ENCODE measurements around the gene WSB1.

The WSB1 gene

DNA sequence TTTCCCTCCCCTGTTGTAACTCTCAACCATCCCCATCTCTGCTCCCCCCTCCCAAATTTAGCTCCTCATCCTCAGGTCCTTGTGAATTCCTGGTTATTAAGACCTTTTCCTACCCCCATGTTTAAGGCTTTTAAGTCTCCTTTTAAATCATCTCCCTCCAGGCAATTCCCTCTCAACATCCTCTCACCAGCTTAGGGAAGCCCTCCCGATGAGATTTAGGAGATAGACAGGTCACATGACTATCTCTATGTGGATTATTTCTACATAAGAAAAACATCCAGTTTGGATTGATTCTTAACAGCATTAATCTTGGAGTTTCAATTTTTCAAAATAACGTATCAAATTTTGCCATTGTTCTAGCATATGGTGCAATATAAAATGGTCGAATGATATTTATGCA, 12.5 kb upstream of the WSB1 start:
- Histone ChIP-seq H3K27ac (ENCODE audit: low read length) (no peak overlapping the region), H3K36me3 (ENCODE audit: insufficient read depth, low read length) (no peaks in the 10 kb centered on the region), H3K27me3 (ENCODE audit: insufficient read depth, low read length, poor library complexity) (peaks cover 3% of the 10 kb centered on the region), H2AFZ (ENCODE audit: low read depth, low read length) (no peak overlapping the region), H3K4me2 (ENCODE audit: insufficient read depth, low read length) (no peak overlapping the region), H3K4me3 (ENCODE audit: low read depth in 1 of 2, low read length in 2 of 2) (no peak overlapping the region), H4K20me1 (ENCODE audit: insufficient read depth, low read length) (no peaks in the 10 kb centered on the region), H3K9me3 (ENCODE audit: insufficient read depth, low read length, severe bottlenecking) (no peaks in the 10 kb centered on the region), H3K79me2 (ENCODE audit: insufficient read depth, low read length) (no peaks in the 10 kb centered on the region), H3K9ac (ENCODE audit: low read depth, low read length) (no peak overlapping the region), H3K4me1 (ENCODE audit: insufficient read depth, low read length) (no peaks in the 10 kb centered on the region)
- ATAC-seq (ENCODE audit: insufficient read depth, low read depth), result no peak
- DNase-seq, result no peak
- TF ChIP-seq CTCF (IDR thresholded peaks at IDR 0.05; ENCODE audit: borderline replicate concordance, extremely low read depth, low read length, poor library complexity, severe bottlenecking), result no peak
- TF ChIP-seq EZH2 (IDR thresholded peaks at IDR 0.05; ENCODE audit: borderline replicate concordance, low read depth, low read length, severe bottlenecking), result no peak

DNA sequence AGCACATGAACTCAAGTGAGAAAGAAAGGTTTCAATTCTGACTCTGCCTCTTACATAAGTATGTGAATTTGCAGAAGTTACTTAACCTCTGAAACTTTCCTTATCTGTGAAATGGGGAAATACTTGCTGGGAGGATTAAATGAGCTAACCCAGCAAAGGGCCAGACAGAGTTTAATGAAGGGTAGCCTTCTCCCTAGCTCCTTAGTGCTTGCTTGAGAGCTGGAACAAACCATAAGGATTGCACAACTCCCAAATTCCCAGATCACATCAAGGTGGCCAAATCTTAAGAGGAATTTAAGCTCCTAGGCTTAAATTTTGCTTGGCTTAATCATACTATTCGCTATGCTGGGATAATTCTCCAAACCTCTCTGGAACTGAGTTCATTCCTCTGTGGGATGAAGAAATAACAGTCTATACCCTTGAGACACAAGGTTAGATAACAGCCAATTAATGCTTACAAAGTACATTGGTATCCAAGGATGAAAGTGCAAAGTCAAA, 11.8 kb upstream of the WSB1 start:
- H3K36me3 ChIP-seq (ENCODE audit: insufficient read depth, low read length), result no peaks in the 10 kb centered on the region
- H2AFZ ChIP-seq (ENCODE audit: low read depth, low read length), result no peak overlapping the region
- no peak for TF ChIP-seq CTCF (IDR thresholded peaks at IDR 0.05; ENCODE audit: borderline replicate concordance, extremely low read depth, low read length, poor library complexity, severe bottlenecking)
- TF ChIP-seq EZH2 (IDR thresholded peaks at IDR 0.05; ENCODE audit: borderline replicate concordance, low read depth, low read length, severe bottlenecking), result no peak
- H3K4me1 ChIP-seq (ENCODE audit: insufficient read depth, low read length), result no peaks in the 10 kb centered on the region
- ATAC-seq (ENCODE audit: insufficient read depth, low read depth) (no peak), DNase-seq (no peak)
- H3K4me3 ChIP-seq (ENCODE audit: low read depth in 1 of 2, low read length in 2 of 2), result no peak overlapping the region
- H3K27ac ChIP-seq (ENCODE audit: low read length), result no peak overlapping the region
- no peak overlapping the region for H3K9ac ChIP-seq (ENCODE audit: low read depth, low read length)
- peaks cover 3% of the 10 kb centered on the region for H3K27me3 ChIP-seq (ENCODE audit: insufficient read depth, low read length, poor library complexity)
- H3K9me3 ChIP-seq (ENCODE audit: insufficient read depth, low read length, severe bottlenecking), result no peaks in the 10 kb centered on the region
- no peak overlapping the region for H3K4me2 ChIP-seq (ENCODE audit: insufficient read depth, low read length)
- H4K20me1 ChIP-seq (ENCODE audit: insufficient read depth, low read length), result no peaks in the 10 kb centered on the region
- no peaks in the 10 kb centered on the region for H3K79me2 ChIP-seq (ENCODE audit: insufficient read depth, low read length)

GRCh38 chr17:27283060-27283459, 10.9 kb upstream of the WSB1 start:
- Histone ChIP-seq H3K9me3 (ENCODE audit: insufficient read depth, low read length, severe bottlenecking) (no peaks in the 10 kb centered on the region), H3K36me3 (ENCODE audit: insufficient read depth, low read length) (no peaks in the 10 kb centered on the region), H3K79me2 (ENCODE audit: insufficient read depth, low read length) (no peaks in the 10 kb centered on the region), H4K20me1 (ENCODE audit: insufficient read depth, low read length) (no peaks in the 10 kb centered on the region), H3K4me3 (ENCODE audit: low read depth in 1 of 2, low read length in 2 of 2) (no peak overlapping the region), H3K4me1 (ENCODE audit: insufficient read depth, low read length) (no peaks in the 10 kb centered on the region), H3K4me2 (ENCODE audit: insufficient read depth, low read length) (no peak overlapping the region), H3K27ac (ENCODE audit: low read length) (no peak overlapping the region), H2AFZ (ENCODE audit: low read depth, low read length) (no peak overlapping the region), H3K27me3 (ENCODE audit: insufficient read depth, low read length, poor library complexity) (peaks cover 3% of the 10 kb centered on the region), H3K9ac (ENCODE audit: low read depth, low read length) (no peak overlapping the region)
- DNase-seq (no peak), ATAC-seq (ENCODE audit: insufficient read depth, low read depth) (no peak)
- no peak for TF ChIP-seq CTCF (IDR thresholded peaks at IDR 0.05; ENCODE audit: borderline replicate concordance, extremely low read depth, low read length, poor library complexity, severe bottlenecking)
- TF ChIP-seq EZH2 (IDR thresholded peaks at IDR 0.05; ENCODE audit: borderline replicate concordance, low read depth, low read length, severe bottlenecking), result no peak

- no peak overlapping the region for H3K27ac ChIP-seq (ENCODE audit: low read length)
- ATAC-seq (ENCODE audit: insufficient read depth, low read depth) (no peak), DNase-seq (no peak)
- H2AFZ ChIP-seq (ENCODE audit: low read depth, low read length), result no peak overlapping the region
- peaks cover 3% of the 10 kb centered on the region for H3K27me3 ChIP-seq (ENCODE audit: insufficient read depth, low read length, poor library complexity)
- H3K36me3 ChIP-seq (ENCODE audit: insufficient read depth, low read length), result no peaks in the 10 kb centered on the region
- H3K9me3 ChIP-seq (ENCODE audit: insufficient read depth, low read length, severe bottlenecking), result no peaks in the 10 kb centered on the region
- no peak overlapping the region for H3K4me2 ChIP-seq (ENCODE audit: insufficient read depth, low read length)
- no peak overlapping the region for H3K4me3 ChIP-seq (ENCODE audit: low read depth in 1 of 2, low read length in 2 of 2)
- no peak overlapping the region for H3K9ac ChIP-seq (ENCODE audit: low read depth, low read length)
- H3K4me1 ChIP-seq (ENCODE audit: insufficient read depth, low read length), result no peaks in the 10 kb centered on the region
- H3K79me2 ChIP-seq (ENCODE audit: insufficient read depth, low read length), result no peaks in the 10 kb centered on the region
- no peak for TF ChIP-seq CTCF (IDR thresholded peaks at IDR 0.05; ENCODE audit: borderline replicate concordance, extremely low read depth, low read length, poor library complexity, severe bottlenecking)
- TF ChIP-seq EZH2 (IDR thresholded peaks at IDR 0.05; ENCODE audit: borderline replicate concordance, low read depth, low read length, severe bottlenecking), result no peak
- no peaks in the 10 kb centered on the region for H4K20me1 ChIP-seq (ENCODE audit: insufficient read depth, low read length)
Measured at GRCh38 chr17:27283751-27284150, 10.2 kb upstream of the WSB1 start.

Measured in DND-41 (cell line).